ENCODE results near the gene WSB1. TPM values are rescaled to one million over a fixed set of nuclear protein-coding genes. Genes with fewer than 3 reads are reported as not detected.

The WSB1 gene
- polyA plus RNA-seq, 1 of the 3 experiments (the other 2 are of a cell fraction): 261 TPM

DNA sequence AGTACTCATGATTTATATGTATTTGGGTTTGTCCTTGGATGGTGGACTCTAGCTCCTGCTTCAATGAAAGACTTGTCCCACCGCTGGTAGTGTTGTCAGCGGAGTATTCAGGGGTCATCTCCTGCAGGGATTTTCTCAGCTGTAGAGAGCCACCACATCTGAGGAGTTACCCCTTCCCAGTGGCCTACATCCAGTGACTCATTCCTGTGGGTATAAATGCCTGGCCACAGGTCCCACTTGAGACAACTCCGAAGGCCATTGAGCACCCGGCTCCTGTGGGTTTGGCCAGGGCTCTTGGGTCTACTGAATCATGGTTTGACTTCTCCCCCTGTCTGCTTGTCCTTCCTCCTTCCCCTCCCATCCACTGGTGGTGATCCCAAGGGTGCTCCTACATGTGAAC, 34.6 kb upstream of the WSB1 start:
- Histone ChIP-seq H3K27ac (ENCODE audit: low read depth in 2 of 2, low read length in 1 of 2) (no peak overlapping the region), H3K36me3 (replicated peaks in 1 of 2; ENCODE audit: control insufficient read depth in 1 of 2, insufficient read depth in 2 of 2, low read length in 1 of 2) (no peaks in the 10 kb centered on the region), H3F3A (replicated peaks; ENCODE audit: insufficient read depth) (peaks cover 4% of the 10 kb centered on the region), H3K9ac (no peak overlapping the region), H2AFZ (ENCODE audit: low read depth) (no peak overlapping the region), H4K20me1 (ENCODE audit: insufficient read depth) (no peaks in the 10 kb centered on the region), H3K4me2 (no peak overlapping the region), H3K4me1 (ENCODE audit: control insufficient read depth in 1 of 2, insufficient read depth in 2 of 2, low read depth in 1 of 2, low read length in 1 of 2) (no peaks in the 10 kb centered on the region; a peak in 1 of 4 replicates), H3K27me3 (ENCODE audit: insufficient read depth) (no peaks in the 10 kb centered on the region), H3K9me3 (no peaks in the 10 kb centered on the region), H3K79me2 (ENCODE audit: insufficient read depth) (no peaks in the 10 kb centered on the region), H3K9me2 (no peaks in the 10 kb centered on the region), H3K4me3 (ENCODE audit: low read depth in 2 of 2, low read length in 1 of 2) (no peak overlapping the region)
- DNase-seq: no peak
- WGBS (ENCODE audit: low lambda C conversion rate): 76% methylated on average over 2 of the region's 4 CpGs
- ChIA-PET POLR2A (no interaction called here), CTCF (interaction anchor here (1.1 to 2.8 kb wide), 4 partner anchors 14 to 74 kb away, joined by 3 to 8 read pairs (median 6); no protein-coding TSS in a partner anchor)
- no peak for TF ChIP-seq SIN3A (IDR thresholded peaks at IDR 0.05; ENCODE audit: borderline replicate concordance, low read depth, low read length)
- TF ChIP-seq SMC3 (IDR thresholded peaks at IDR 0.05; ENCODE audit: low read depth, low read length): no peak
- TF ChIP-seq, protein P1, sequence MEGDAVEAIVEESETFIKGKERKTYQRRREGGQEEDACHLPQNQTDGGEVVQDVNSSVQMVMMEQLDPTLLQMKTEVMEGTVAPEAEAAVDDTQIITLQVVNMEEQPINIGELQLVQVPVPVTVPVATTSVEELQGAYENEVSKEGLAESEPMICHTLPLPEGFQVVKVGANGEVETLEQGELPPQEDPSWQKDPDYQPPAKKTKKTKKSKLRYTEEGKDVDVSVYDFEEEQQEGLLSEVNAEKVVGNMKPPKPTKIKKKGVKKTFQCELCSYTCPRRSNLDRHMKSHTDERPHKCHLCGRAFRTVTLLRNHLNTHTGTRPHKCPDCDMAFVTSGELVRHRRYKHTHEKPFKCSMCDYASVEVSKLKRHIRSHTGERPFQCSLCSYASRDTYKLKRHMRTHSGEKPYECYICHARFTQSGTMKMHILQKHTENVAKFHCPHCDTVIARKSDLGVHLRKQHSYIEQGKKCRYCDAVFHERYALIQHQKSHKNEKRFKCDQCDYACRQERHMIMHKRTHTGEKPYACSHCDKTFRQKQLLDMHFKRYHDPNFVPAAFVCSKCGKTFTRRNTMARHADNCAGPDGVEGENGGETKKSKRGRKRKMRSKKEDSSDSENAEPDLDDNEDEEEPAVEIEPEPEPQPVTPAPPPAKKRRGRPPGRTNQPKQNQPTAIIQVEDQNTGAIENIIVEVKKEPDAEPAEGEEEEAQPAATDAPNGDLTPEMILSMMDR (IDR thresholded peaks at IDR 0.05): no peak
- TF ChIP-seq RAD21 (IDR thresholded peaks at IDR 0.05; ENCODE audit: low read length): no peak
- TF ChIP-seq, protein P2, sequence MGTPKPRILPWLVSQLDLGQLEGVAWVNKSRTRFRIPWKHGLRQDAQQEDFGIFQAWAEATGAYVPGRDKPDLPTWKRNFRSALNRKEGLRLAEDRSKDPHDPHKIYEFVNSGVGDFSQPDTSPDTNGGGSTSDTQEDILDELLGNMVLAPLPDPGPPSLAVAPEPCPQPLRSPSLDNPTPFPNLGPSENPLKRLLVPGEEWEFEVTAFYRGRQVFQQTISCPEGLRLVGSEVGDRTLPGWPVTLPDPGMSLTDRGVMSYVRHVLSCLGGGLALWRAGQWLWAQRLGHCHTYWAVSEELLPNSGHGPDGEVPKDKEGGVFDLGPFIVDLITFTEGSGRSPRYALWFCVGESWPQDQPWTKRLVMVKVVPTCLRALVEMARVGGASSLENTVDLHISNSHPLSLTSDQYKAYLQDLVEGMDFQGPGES (IDR thresholded peaks at IDR 0.05; ENCODE audit: low read depth, low read length): no peak
- TF ChIP-seq, protein P3, sequence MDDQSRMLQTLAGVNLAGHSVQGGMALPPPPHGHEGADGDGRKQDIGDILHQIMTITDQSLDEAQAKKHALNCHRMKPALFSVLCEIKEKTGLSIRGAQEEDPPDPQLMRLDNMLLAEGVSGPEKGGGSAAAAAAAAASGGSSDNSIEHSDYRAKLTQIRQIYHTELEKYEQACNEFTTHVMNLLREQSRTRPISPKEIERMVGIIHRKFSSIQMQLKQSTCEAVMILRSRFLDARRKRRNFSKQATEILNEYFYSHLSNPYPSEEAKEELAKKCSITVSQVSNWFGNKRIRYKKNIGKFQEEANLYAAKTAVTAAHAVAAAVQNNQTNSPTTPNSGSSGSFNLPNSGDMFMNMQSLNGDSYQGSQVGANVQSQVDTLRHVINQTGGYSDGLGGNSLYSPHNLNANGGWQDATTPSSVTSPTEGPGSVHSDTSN (IDR thresholded peaks at IDR 0.05): no peak
- TF ChIP-seq ELF1 (IDR thresholded peaks at IDR 0.05): no peak
- TF ChIP-seq EZH2phosphoT487 (IDR thresholded peaks at IDR 0.05; ENCODE audit: borderline replicate concordance, low read depth): no peak
- TF ChIP-seq, protein P4, sequence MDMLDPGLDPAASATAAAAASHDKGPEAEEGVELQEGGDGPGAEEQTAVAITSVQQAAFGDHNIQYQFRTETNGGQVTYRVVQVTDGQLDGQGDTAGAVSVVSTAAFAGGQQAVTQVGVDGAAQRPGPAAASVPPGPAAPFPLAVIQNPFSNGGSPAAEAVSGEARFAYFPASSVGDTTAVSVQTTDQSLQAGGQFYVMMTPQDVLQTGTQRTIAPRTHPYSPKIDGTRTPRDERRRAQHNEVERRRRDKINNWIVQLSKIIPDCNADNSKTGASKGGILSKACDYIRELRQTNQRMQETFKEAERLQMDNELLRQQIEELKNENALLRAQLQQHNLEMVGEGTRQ (IDR thresholded peaks at IDR 0.05; ENCODE audit: borderline replicate concordance, low read depth, low read length): no peak
- TF ChIP-seq TCF12 (IDR thresholded peaks at IDR 0.05): no peak
- TF ChIP-seq, protein P5, sequence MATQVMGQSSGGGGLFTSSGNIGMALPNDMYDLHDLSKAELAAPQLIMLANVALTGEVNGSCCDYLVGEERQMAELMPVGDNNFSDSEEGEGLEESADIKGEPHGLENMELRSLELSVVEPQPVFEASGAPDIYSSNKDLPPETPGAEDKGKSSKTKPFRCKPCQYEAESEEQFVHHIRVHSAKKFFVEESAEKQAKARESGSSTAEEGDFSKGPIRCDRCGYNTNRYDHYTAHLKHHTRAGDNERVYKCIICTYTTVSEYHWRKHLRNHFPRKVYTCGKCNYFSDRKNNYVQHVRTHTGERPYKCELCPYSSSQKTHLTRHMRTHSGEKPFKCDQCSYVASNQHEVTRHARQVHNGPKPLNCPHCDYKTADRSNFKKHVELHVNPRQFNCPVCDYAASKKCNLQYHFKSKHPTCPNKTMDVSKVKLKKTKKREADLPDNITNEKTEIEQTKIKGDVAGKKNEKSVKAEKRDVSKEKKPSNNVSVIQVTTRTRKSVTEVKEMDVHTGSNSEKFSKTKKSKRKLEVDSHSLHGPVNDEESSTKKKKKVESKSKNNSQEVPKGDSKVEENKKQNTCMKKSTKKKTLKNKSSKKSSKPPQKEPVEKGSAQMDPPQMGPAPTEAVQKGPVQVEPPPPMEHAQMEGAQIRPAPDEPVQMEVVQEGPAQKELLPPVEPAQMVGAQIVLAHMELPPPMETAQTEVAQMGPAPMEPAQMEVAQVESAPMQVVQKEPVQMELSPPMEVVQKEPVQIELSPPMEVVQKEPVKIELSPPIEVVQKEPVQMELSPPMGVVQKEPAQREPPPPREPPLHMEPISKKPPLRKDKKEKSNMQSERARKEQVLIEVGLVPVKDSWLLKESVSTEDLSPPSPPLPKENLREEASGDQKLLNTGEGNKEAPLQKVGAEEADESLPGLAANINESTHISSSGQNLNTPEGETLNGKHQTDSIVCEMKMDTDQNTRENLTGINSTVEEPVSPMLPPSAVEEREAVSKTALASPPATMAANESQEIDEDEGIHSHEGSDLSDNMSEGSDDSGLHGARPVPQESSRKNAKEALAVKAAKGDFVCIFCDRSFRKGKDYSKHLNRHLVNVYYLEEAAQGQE (IDR thresholded peaks at IDR 0.05; ENCODE audit: low read depth, low read length): no peak
- TF ChIP-seq TEAD4 (IDR thresholded peaks at IDR 0.05; ENCODE audit: borderline replicate concordance, insufficient read depth): no peak
- no peak for TF ChIP-seq NFIC (IDR thresholded peaks at IDR 0.05; ENCODE audit: borderline replicate concordance)
- TF ChIP-seq NRF1 (IDR thresholded peaks at IDR 0.05; ENCODE audit: low read depth, low read length): no peak
- TF ChIP-seq RCOR1 (IDR thresholded peaks at IDR 0.05; ENCODE audit: low read length): no peak
- TF ChIP-seq, protein P6, sequence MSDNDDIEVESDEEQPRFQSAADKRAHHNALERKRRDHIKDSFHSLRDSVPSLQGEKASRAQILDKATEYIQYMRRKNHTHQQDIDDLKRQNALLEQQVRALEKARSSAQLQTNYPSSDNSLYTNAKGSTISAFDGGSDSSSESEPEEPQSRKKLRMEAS (IDR thresholded peaks at IDR 0.05; ENCODE audit: low read depth): no peak
- no peak for TF ChIP-seq MXI1 (IDR thresholded peaks at IDR 0.05; ENCODE audit: low read depth, low read length)
- TF ChIP-seq GABPA (IDR thresholded peaks at IDR 0.05; ENCODE audit: low read depth): no peak
